Activated gamma-delta T cell treated with anti-CD3 and anti-CD28 coated beads, Interleukin-2, amount 50 U/mL, for 16 hours (primary cell): ENCODE data around the gene WWC1.

Experiments used
- DNase-seq: peaks from one replicate; pipeline ENCODE4 v3.0.0-alpha.2; 2020; ENCODE audit warnings: low read depth

Gene WWC1

DNA sequence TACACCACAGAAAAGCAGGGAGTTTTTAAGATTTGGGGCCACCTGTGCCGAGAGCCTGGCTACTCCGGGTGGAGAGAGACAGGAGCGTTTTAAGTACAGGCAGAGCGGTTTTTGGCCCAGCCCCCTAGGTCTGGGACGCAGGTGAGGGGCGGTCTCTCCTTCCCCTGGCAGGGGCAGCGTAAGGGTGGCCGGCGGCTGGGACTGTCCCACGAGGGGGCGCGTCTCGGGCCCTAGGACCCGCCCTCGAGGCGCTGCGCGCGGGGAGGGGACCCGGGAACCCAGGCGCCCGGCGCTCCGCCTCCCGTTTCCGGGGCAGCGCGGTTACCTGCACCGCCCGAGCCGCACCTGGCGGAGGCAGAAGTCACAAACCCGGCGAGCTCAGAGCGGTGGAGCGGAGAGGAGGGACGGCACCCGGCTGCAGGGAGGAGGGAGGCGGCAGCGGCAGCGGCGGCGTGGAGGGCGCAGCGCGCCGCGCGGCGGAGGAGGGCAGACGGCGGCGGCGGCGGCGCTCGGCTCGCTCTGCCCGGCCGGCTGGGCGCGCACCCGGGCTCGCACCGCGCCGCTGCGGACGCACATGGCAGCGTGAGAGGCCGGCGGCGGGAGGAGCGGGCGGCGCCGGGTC is at the start of gene WWC1:
TSS of gene WWC1 (plus strand) at position 304 of the 622 bp plus-strand sequence. CDS start 508 bp downstream, outside the sequence.
- DNase-seq, result peak; percentile 20

DNA sequence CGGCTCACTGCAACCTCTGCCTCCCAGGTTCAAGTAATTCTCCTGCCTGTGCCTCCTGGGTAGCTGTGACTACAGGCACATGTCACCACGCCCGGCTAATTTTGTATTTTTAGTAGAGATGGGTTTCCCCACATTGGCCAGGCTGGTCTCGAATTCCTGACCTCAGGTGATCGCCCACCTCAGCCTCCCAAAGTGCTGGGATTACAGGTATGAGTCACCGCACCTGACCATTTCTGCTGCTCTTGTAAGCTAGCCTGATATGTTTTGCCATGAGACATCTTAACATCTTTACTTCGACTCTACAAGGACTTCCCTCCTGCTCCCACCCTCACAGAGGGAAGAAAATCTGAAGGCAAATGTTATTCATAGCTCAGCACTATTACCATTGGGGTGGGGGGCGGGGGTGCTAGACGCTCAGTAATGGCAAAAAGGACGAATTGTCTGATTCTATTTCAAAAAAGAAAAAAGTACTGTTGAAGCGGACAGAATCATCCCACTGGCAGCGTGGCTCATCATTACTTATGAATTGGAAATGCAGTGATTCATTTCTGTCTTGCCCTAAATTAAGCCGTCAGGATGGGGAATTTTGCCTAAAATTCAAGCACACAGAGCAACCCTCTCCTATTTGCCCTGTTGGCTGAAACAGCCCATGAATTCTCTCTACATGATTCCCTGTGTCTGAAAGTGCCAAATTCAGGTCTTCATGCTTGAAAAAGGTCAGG is 46.4 kb upstream of the WWC1 start:
- DNase-seq, result no peak

DNA sequence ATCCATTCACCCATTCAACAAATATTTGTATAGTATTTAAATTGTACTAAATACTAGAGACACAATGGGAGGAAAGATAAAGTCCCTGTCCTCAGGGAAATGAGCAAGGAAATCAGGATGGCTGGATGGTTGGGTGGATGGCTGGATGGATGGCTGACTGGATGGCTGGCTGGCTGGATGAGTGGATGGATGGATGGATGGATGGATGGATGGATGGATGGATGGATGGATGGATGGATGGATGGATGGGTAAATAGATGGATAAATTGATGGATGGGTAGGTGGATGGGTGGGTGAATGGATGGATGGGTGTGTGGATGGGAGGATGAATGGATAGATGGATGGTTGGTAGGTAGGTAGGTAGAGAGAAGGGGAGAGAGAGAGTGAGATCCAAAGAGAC is 41.5 kb upstream of the WWC1 start:
- no peak for DNase-seq

DNA sequence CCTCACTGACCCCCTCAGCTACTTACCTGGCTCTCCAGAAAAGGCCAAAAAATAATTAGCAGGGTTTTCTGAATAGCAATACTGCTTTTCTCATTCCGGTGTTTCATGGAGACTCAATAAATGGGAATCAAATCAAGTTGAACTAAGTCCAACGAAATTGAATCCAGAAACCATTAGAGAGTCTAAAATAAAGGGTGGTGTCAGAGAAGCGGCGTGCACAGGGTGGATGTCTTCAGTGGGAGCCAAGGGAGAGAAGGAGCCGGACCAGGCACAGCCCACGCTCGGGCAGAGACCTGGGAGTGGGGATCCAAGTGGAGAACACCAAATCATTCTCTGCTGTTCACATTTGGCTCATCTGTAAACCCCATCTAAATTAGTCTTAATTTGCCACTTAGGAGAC is 40.2 kb upstream of the WWC1 start:
- no peak for DNase-seq

DNA sequence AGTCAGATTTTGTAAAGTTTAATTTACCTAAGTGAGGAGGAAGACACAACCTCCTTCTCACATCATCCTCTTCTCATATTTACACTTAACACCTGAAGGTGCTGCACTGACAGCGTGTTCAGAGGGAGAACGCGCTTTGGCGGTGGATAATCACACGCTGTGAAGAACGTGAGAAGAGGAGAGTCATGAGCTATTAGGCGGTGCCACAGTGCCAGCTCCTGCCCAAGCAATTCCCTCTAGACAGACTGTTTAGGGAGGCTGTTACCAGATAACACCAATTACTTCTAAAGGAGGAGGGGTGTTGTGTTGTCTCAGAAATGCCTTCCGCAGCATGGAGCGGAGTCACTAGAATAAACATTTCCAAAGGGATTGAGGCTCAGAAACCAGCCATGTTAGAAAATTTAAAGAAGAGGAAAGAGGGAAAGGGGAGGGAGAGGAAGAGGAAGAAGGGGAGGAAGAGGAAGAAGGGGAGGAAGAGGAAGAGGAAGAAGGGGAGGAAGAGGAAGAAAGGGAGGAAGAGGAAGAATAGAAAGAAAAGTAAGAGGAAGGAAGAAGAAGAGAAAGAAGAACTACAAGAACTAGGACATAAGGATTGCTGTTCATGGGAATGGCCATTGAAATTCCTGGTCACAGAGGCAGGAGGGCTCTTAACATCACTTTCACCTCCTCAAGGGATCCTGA is 37.3 kb upstream of the WWC1 start:
- no peak for DNase-seq

DNA sequence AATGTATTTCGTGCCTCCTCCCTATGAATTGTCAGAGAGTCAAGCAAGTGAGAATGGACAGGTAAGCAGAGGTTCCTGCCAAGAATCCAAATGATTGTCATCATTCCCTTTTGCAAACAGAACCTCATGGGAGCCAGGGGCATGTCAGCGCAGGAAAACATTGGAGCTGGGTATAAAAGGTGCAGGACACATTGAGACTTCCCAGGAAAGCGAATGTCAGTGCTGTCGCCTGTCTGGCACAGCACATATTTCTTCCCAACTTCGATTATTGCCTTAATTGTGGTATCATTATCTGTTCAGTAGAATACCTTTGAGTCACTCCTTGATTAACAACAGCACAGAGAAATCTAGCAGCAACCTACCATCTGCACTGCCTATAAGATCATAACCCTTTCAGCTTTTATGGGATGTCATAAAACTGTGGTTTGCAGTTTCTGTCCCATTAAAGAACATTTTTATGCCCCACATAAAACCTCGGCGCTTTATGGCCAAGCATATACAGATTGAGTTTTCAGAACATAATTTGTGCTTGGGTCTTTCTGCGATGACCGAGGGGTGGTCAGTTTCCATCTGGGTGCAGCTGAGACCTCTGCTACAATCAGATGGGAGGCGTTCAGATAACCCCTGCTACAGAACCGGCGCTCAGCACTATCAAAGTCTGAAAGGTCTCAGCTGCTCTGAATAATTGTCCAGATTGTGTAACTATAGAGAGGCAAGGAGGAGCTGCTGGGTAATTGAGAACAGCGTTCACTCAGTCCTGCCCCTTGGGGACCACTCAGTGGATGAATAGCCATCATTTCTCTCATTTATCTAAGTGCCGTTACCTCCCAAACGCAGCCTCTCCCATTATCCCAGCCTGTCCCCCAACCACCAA is 30.9 kb upstream of the WWC1 start:
- DNase-seq, result no peak

DNA sequence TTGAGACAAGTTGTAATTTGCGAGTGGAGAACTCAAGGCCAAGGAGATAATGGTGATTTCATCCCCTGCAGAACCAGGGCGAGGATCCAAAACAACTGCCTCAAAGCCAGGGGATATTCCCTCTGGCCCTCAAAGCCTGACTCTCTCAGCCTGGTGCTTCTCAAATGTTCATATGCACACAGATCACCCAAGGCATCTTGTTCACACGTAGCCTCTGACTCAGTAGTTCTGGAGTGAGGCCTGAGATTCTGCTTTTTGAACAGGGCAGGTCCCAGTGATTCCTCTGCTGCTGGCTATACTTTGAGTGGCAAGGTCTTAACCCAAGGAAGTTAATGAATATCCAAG is 30.2 kb upstream of the WWC1 start:
- DNase-seq, result no peak

DNA sequence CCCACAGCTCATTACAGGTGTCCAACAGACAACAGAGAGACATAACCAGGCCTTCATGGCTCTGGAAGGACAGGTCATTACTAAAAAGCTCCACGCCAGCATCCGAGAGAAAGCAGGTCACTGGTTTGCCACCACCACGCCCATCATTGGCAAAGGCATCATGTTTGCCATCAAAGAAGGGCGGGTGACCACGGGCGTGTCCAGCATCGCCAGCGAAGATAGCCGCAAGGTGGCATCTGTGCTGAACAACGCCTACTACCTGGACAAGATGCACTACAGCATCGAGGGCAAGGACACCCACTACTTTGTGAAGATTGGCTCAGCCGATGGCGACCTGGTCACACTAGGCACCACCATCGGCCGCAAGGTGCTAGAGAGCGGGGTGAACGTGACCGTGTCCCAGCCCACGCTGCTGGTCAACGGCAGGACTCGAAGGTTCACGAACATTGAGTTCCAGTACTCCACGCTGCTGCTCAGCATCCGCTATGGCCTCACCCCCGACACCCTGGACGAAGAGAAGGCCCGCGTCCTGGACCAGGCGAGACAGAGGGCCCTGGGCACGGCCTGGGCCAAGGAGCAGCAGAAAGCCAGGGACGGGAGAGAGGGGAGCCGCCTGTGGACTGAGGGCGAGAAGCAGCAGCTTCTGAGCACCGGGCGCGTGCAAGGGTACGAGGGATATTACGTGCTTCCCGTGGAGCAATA is 29.3 kb upstream of the WWC1 start:
- DNase-seq, result no peak

DNA sequence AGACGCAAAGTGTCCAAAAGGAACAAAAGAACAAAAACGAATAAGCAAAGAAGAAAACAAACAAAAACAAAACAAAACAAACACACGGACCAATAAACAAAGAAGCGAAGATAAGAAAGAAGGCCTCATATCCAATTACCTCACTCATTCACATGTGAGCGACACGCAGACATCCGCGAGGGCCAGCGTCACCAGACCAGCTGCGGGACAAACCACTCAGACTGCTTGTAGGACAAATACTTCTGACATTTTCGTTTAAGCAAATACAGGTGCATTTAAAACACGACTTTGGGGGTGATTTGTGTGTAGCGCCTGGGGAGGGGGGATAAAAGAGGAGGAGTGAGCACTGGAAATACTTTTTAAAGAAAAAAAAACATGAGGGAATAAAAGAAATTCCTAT is 28.3 kb upstream of the WWC1 start:
- no peak for DNase-seq

DNA sequence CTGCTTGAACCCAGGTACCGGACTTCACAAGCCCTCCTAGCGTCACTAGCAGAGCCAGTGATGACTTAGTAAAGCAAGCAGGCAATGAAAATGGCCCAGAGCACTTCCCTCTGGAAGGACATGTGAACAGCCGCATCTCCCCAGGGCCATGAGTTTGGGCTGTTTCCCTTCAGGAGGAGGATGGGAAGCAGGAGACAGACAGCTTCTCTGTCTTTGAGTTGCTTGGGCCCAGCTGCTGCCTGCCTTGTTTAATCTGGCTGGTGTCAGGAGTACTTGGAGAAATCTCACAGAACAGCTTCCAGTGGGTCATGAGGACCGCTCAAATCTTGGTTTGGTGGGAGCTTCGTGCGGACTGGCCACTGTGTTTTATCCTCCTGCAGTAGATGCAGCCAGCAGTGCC is 25.4 kb upstream of the WWC1 start:
- DNase-seq, result no peak

DNA sequence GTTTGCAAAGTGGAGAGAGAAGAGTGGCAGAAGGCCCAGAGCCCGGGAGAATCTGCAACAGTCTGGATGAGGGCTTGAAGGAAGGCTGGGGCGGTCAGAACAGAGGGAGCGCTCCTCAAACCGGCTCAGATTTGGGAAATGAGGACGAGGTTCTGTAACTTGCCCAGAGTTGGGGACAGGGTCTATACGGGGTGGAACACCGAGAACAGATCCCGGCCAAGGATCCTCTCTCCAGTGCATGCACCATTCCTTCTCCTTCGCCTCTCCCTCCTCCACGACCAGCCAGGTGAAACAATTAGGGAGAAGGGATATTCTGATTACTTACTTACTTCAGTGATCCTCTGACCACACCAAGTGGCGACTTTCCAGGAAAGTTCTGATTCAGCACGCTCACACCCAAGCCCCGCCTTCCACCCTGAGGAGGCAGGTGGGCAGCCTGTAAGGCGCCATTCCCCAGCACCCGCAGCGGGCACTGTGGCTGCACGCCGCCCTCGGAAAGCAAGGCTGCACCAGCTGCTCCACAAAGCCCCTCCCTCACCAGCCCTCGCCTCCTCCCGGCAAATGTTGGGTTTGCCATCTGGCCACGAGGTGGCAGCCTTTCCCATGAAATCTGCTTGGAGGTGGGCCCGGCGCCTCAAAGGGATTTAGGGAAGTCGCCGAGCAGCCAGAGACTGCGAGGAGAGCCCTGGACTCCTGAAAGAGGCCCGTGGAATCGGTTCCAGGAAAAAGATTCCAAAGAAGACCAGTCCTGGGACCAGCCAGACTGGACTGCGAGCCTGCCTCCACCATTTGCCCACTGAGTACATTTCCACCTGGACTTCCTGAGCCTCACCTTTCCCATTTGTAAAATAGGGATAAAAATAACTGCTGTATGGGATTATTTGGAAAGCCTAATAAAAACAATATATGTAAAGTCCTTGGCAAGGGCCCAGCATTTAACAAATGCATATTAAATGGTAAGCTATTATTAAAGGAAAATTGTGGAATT is 22.2 kb upstream of the WWC1 start:
- DNase-seq, result peak; percentile 45

DNA sequence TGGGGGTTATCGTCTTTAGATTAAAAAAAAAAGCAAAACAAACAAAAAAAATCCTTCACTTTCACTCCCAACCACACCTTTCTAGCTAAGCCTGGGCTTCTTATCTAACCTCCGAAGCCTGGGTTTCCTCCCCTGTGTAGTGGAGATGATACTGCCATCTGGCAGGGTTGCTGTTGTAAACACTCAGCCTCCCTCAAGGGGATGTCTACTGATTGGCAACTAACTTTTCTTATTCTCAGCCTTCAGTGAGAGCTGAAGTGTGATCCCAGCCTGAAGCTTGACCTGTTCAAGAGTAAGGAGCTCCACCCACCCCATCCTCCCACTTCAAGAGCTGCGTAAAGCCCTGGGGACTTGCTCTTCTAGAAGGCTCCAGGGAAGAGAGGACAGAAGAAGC is 21.5 kb upstream of the WWC1 start:
- DNase-seq, result no peak

DNA sequence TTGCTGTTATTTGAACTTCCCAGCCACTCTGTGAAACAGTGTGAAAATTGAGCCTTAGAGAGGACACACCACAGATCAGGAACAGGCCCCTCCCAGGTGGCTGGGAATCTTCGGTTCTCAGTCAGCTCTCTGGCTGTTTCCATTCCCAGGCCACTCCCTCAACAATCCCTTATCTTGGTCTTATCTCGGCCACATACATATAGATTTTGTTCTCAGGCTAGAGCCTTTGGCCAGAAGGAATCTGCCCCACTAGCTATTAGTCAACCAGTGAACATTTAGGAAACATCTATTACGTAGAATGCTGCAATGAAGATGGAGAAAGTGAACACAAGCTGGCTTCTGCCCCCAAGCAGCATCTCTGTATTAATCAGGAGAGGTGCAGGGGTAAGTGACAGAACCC is 21.0 kb upstream of the WWC1 start:
- no peak for DNase-seq

DNA sequence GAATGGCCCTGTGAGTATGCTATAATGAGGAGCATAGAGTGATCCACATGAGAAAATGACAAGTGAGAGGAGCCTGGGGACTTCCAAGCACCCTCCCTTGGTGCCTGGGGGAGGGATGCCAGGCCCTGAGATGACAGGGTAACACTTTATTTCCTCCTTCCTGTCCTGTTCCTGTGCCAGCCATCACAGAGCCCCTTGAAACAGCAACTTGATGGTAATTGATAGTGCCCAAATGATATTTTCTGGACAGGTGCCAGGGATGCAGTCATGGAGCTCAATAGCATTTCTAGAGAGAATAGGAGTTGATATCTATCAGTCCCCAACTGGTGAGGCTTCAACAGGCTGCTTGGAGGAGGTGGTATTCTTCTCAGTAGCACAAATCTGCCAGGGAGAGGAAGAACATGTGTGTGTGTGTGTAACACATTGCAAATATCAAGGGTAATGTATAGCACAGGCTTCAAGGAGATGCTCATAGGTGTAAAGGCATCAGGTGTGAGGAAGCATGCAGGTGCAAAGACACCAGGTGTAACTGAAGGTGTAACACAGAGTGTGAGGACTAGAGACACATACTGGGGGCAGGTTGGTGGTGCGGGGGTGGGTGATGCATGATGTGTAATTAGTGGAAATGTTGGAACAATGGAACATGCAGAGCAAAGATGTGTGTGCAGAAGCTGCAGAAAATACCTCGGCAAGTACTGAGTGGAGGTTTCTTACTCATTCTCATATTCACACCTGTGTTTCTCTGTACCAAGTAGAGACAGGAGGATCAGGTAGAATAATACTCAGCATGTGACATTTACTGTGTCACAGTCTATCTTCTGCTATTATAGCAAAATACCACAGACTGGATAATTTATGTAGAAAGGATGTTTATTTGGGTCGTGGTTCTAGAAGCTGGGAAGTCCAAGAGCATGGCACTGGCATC is 18.1 kb upstream of the WWC1 start:
- no peak for DNase-seq

DNA sequence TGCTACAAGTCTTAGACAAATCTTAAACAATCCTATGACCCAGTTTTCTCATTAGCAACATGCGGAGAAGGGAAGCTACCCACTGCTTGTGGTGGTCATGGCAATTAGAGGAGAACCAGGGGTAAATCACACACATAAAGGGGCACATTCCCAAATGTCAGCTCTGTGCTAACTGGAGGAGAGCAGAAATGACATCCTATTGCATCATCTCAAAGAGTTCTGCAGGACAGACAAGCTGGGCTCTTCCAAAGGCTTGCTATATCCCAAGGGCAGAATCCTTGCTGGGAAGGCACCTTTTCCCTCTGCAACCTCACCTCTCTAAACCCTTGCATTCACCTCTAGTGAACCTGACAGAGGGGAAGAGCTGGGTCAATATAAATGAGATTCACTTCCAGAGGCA is 17.0 kb upstream of the WWC1 start:
- no peak for DNase-seq

DNA sequence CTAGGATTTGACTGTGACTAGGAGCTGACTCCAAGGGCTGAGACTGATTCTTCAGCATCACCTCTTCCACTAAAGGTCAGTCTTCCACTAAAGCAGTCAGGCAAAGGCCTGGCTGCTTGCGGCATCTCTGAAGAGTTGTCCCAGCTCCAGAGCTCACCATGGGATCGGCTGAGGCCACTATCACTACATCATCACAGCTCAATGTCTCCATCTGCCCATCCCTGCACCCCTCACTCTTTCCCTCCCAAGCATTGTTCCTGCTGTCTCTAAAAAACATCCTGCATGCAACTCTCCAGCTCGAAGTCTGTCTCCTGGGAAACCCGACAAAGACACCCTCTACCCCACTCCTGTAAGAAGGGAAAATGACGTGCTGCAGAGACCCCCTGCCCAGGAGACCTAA is 15.5 kb upstream of the WWC1 start:
- DNase-seq, result no peak

DNA sequence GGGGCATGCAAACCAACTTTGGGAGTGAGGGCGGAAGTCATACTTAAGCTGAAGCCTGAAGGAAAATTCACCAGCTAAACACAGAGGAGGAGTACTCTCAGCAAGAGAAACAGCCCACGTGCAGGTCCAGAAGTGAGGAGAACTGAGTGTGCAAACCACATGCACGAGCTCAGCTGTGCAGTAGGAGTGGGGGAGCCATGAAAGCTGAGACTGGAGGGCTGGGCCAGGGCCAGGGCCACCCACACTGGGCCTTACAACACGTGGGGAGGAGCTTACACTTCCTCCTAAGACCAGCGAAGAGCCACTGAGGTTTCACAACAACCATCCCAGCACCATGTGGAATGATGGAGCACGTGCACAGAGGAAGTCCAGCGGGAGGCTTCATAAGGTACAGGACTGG is 9.3 kb upstream of the WWC1 start:
- no peak for DNase-seq

DNA sequence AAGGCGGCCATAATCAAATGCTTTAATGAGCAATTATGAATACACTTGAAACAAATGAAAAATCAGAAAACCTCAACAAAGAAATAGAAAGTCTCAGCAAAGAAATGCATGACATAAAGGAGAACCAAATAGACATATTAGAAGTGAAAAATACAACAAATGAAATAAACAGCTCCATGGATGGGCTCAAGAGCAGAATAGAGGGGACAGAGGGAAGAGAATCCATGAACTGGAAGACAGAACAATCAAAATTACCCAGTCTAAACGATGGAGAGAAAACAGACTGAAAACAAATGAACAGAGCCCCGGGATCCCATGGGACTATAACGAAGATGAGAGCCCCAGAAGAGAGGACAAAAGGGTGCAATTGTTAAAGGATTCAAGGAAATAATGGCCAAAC is 6.6 kb upstream of the WWC1 start:
- no peak for DNase-seq

DNA sequence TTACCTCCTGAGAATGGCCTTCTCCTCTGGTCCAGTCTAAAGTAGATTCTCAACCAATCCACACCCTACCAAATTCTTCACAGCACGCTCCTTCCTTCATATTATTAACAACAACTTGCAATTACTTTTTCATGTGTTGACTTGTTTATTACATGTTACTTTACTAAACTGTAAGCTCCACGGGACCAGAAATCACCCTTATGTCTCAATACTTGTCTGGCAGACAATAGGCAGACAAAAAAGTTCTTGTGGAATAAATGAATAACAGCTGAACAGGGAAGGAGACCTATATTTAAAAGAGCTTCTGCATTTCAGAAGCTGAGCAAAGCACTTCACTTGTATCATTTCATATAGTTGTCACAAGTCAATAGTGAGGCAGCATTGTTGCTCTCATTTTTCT is 5.7 kb upstream of the WWC1 start:
- no peak for DNase-seq

DNA sequence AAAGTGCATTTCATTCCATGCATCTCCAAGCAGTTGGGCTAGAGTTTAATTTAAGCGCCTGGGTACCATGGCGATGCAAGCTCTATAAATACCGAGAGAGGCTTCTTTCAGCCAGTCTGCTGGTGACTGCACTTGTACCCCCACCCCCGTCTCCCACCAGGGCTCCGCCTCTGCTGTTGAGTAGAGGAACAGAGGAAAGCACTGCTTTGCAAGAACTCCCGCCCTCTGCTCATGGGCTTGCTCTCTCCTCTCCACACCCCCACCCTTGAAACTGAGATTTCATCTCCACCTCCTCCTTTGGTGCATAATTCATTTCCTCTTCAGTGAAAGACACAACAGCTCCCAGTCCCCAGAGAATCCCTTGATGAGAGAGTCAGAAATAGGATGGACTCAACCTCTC is 5.1 kb upstream of the WWC1 start:
- no peak for DNase-seq
